Activated B cell treated with CpG ODN at 0.5 μM for 24 hours (primary cell): ENCODE measurements around the gene RYK. TPM values are rescaled to one million over a fixed set of nuclear protein-coding genes. Genes with fewer than 3 reads are reported as not detected.

Source experiments
- ATAC-seq: fragments of 200-7000 bp; cut with Tn5 transposase; one replicate; pipeline ENCODE4 v1.10.0; 2021; ENCODE audit warnings: low read depth, mild to moderate bottlenecking, moderate library complexity
- CTCF ChIA-PET: fragments of 350-600 bp; sonication (Branson Sonifier 250); formaldehyde crosslinking; loops from one replicate; lab custom pipeline; 2021; ENCODE audit warnings: antibody characterized with exemption; lab: Charles Lee
- POLR2A ChIA-PET: fragments of 350-600 bp; sonication (Branson Sonifier 250); formaldehyde crosslinking; loops from one replicate; lab custom pipeline; 2021; ENCODE audit warnings: antibody characterized with exemption; lab: Charles Lee
- DNase-seq: peaks from one replicate; pipeline ENCODE4 v3.0.0; 2022
- H3K27ac Mint-ChIP-seq: one replicate; pipeline ENCODE4 v1.8.0; 2020; ENCODE audit warnings: mixed read lengths
- H3K27me3 Mint-ChIP-seq: one replicate; pipeline ENCODE4 v1.8.0; 2021; ENCODE audit warnings: mixed read lengths
- H3K36me3 Mint-ChIP-seq: one replicate; pipeline ENCODE4 v1.8.0; 2021; ENCODE audit warnings: low read depth, mixed read lengths
- H3K4me1 Mint-ChIP-seq: one replicate; pipeline ENCODE4 v1.8.0; 2021; ENCODE audit warnings: mixed read lengths
- H3K4me3 Mint-ChIP-seq: one replicate; pipeline ENCODE4 v1.8.0; 2020; ENCODE audit warnings: mild to moderate bottlenecking, mixed read lengths
- H3K9me3 Mint-ChIP-seq: one replicate; pipeline ENCODE4 v1.8.0; 2020; ENCODE audit warnings: mixed read lengths
- CTCF ChIP-seq: fragments of 200-600 bp; IDR thresholded peaks from one replicate; pipeline ENCODE4 v1.8.0; 2022; ENCODE audit warnings: antibody characterized with exemption, mild to moderate bottlenecking
- intact Hi-C: fragments of 100-400 bp; cut with micrococcal nuclease; formaldehyde crosslinking; loops from one replicate; pipeline ENCODE4 v1.15.1; 2024
- total RNA-seq: library from RNA; stranded (reverse); gene quantifications from 2 replicates; pipeline ENCODE4 v1.2.3, GENCODE V29; 2022

RYK gene
- total RNA-seq, 1 donor from 2014 or later = 38.8 TPM

- H3K27me3 Mint-ChIP-seq = peaks cover 28% of the 10 kb centered on the region
- no peaks in the 10 kb centered on the region for H3K9me3 Mint-ChIP-seq
- CTCF ChIA-PET = no interaction called here
- no peaks in the 10 kb centered on the region for H3K36me3 Mint-ChIP-seq
- intact Hi-C loops = no loop called here
- no peak overlapping the region for H3K4me3 Mint-ChIP-seq
- POLR2A ChIA-PET = interaction anchor here (0.6 kb wide), 1 partner anchor 65 kb away, joined by 4 read pairs; no protein-coding TSS in a partner anchor
- no peak for TF ChIP-seq CTCF
- peaks cover 11% of the 10 kb centered on the region for H3K4me1 Mint-ChIP-seq
- ATAC-seq = no peak
- H3K27ac Mint-ChIP-seq = no peak overlapping the region
- no peak for DNase-seq
These were observed 8.2 kb upstream of the RYK start for GRCh38 chr3:134258761-134259347.

- Mint-ChIP-seq H3K27me3 (peaks cover 9% of the 10 kb centered on the region), H3K9me3 (no peaks in the 10 kb centered on the region), H3K4me1 (peaks cover 20% of the 10 kb centered on the region), H3K4me3 (no peak overlapping the region), H3K27ac (no peak overlapping the region), H3K36me3 (peaks cover 1% of the 10 kb centered on the region)
- ATAC-seq (no peak), DNase-seq (no peak)
- no peak for TF ChIP-seq CTCF
- intact Hi-C loops = no loop called here
- CTCF ChIA-PET = no interaction called here
- POLR2A ChIA-PET = no interaction called here
These were observed 4.7 kb upstream of the RYK start for GRCh38 chr3:134255404-134255803.

- H3K4me1 Mint-ChIP-seq = peaks cover 34% of the 10 kb centered on the region
- peak overlapping the region; percentile 38 for H3K27ac Mint-ChIP-seq
- no peak overlapping the region for H3K4me3 Mint-ChIP-seq
- H3K27me3 Mint-ChIP-seq = peaks cover 2% of the 10 kb centered on the region
- intact Hi-C loops = loop anchor here (5.0 kb wide), 2 partner anchors 446 to 1836 kb away; partner anchors contain the start of genes DNAJC13 and SRPRB
- H3K9me3 Mint-ChIP-seq = no peaks in the 10 kb centered on the region
- ATAC-seq = no peak
- ChIA-PET CTCF (no interaction called here), POLR2A (interaction anchor here (0.6 kb wide), 1 partner anchor 35 kb away, joined by 3 read pairs; no protein-coding TSS in a partner anchor)
- peaks cover 6% of the 10 kb centered on the region for H3K36me3 Mint-ChIP-seq
- no peak for TF ChIP-seq CTCF
- DNase-seq = no peak
These were observed 3.0 kb upstream of the RYK start for GRCh38 chr3:134253475-134254226.

GRCh38 chr3:134252766-134253165, 2.1 kb upstream of the RYK start:
- ATAC-seq (no peak), DNase-seq (no peak)
- ChIA-PET POLR2A (interaction anchor here (0.7 kb wide), 1 partner anchor 609 kb away, joined by 3 read pairs; no protein-coding TSS in a partner anchor), CTCF (no interaction called here)
- Mint-ChIP-seq H3K4me3 (no peak overlapping the region), H3K36me3 (peaks cover 6% of the 10 kb centered on the region), H3K9me3 (no peaks in the 10 kb centered on the region), H3K27ac (no peak overlapping the region), H3K4me1 (peaks cover 42% of the 10 kb centered on the region), H3K27me3 (no peaks in the 10 kb centered on the region)
- intact Hi-C loops = loop anchor here (5.0 kb wide), 2 partner anchors 445 to 1835 kb away; partner anchors contain the start of genes DNAJC13 and SRPRB
- no peak for TF ChIP-seq CTCF
